ENCODE data around the gene IL1A. TPM values are rescaled to one million over a fixed set of nuclear protein-coding genes. Genes with fewer than 3 reads are reported as not detected.

The IL1A gene
- total and polyA plus RNA-seq, 7 donors: 0.08 to 0.12 TPM; not detected in 5

GRCh38 chr2:112787729-112788393, 3.6 kb upstream of the IL1A start:
- no peak for TF ChIP-seq CTCF (IDR thresholded peaks at IDR 0.05)
- Histone ChIP-seq H3K27me3 (ENCODE audit: insufficient read depth in 3 of 3, low read length in 2 of 3) (no peaks in the 10 kb centered on the region), H3K36me3 (ENCODE audit: insufficient read depth in 1 of 2, low read depth in 1 of 2) (no peaks in the 10 kb centered on the region), H3K27ac (no peak overlapping the region), H3K4me3 (no peak overlapping the region), H3K4me1 (no peaks in the 10 kb centered on the region), H3K9me3 (no peaks in the 10 kb centered on the region)
- DNase-seq (no peak), ATAC-seq (no peak)
- intact Hi-C loops (cut with DNase I): no loop called here
- 86 to 92% (median 86%) methylated on average over 4 of the region's 4 CpGs for WGBS, 3 donors

GRCh38 chr2:112787294-112787693, 3.0 kb upstream of the IL1A start:
- WGBS, 3 donors: 78 to 85% (median 80%) methylated on average over 3 of the region's 3 CpGs

GRCh38 chr2:112783187-112783714, 1.0 kb downstream of the IL1A start:
- ATAC-seq (no peak), DNase-seq (no peak)
- 91 to 94% (median 93%) methylated on average over 3 of the region's 3 CpGs for WGBS, 3 donors
- intact Hi-C loops (cut with DNase I): no loop called here
- no peaks in the 10 kb centered on the region for H3K9me3 ChIP-seq
- no peak overlapping the region for H3K4me3 ChIP-seq
- no peaks in the 10 kb centered on the region for H3K36me3 ChIP-seq (ENCODE audit: insufficient read depth in 1 of 2, low read depth in 1 of 2)
- TF ChIP-seq CTCF (IDR thresholded peaks at IDR 0.05): no peak
- no peaks in the 10 kb centered on the region for H3K27me3 ChIP-seq (ENCODE audit: insufficient read depth in 3 of 3, low read length in 2 of 3)
- H3K4me1 ChIP-seq: no peaks in the 10 kb centered on the region
- no peak overlapping the region for H3K27ac ChIP-seq

More at GRCh38 chr2:112787294-112787693, 3.0 kb upstream of the IL1A start:
- intact Hi-C loops (cut with DNase I): no loop called here
- Histone ChIP-seq H3K4me1 (no peaks in the 10 kb centered on the region), H3K27ac (no peak overlapping the region), H3K4me3 (no peak overlapping the region), H3K36me3 (ENCODE audit: insufficient read depth in 1 of 2, low read depth in 1 of 2) (no peaks in the 10 kb centered on the region), H3K9me3 (no peaks in the 10 kb centered on the region), H3K27me3 (ENCODE audit: insufficient read depth in 3 of 3, low read length in 2 of 3) (no peaks in the 10 kb centered on the region)
- ATAC-seq (no peak), DNase-seq (no peak)
- no peak for TF ChIP-seq CTCF (IDR thresholded peaks at IDR 0.05)

- H3K4me1 ChIP-seq: no peaks in the 10 kb centered on the region
- H3K9me3 ChIP-seq: no peaks in the 10 kb centered on the region
- no peaks in the 10 kb centered on the region for H3K27me3 ChIP-seq (ENCODE audit: insufficient read depth in 3 of 3, low read length in 2 of 3)
- intact Hi-C loops (cut with DNase I): no loop called here
- H3K4me3 ChIP-seq: no peak overlapping the region
- TF ChIP-seq CTCF (IDR thresholded peaks at IDR 0.05): no peak
- H3K36me3 ChIP-seq (ENCODE audit: insufficient read depth in 1 of 2, low read depth in 1 of 2): no peaks in the 10 kb centered on the region
- 80 to 89% (median 84%) methylated on average over 3 of the region's 3 CpGs for WGBS, 3 donors
- ATAC-seq: no peak
- no peak overlapping the region for H3K27ac ChIP-seq
- no peak for DNase-seq
Observed at GRCh38 chr2:112782234-112782799, 2.0 kb downstream of the IL1A start.

All from psoas muscle (tissue), 8 donors.